ENCODE measurements around the gene CREB5.

The CREB5 gene

DNA sequence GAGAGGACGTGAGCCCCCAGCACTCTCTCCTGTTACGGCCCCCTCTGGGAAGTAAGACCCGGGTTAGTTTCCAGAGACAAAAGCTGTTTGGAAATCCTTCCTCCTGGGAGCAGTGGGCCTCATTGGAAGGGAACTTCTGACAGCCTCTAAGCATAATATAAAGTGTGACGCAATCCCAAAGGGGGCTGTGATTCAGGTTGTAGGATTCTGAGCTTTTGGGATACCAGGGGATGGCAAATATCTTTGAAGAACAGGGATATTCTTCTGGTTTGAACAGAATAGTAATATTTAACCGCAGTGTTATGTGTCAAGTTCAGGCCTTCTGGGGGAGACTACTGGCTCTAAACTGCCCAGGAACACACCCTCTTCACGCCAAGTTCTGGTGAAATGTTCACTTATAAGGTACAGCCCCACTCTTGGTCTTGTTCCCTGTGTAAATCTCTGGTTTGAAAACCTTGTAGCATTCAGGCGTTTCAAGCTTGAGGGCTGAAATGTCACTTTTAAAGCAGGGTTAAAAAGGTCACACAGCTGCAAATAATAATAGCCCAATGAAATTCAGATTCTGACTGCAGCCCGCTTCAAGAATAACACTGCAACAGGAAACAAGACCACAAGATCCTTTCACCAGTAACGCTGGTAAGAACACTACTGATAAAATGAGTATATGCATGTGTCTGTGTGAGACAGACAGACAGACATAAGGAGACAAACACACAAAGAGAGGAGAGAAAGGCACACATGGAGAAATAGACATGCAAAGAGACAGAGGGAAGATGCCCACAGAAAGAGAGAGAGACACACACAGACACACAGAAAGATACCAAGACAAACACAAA is 69.0 kb downstream of the CREB5 start:
- peak; percentile 66 for DNase-seq

DNA sequence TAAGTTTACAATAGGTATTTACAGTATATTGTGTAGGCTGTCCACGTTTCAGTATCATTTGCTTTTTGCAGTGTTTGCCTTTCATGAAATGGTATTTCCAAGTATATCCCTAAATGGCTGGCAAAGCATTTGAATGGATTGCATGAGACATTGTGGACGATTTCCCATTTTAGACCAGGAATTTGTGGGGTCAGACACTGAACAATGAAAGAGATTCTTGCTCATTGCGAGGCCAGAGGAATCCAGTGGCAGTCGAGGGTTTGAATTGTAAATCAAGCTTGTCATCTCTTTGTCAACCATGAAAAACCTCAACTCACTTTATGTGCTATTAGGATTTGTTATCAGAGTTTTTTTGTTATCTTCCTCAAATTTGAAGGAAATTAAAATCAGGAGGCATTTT is 70.8 kb downstream of the CREB5 start:
- DNase-seq = no peak

DNA sequence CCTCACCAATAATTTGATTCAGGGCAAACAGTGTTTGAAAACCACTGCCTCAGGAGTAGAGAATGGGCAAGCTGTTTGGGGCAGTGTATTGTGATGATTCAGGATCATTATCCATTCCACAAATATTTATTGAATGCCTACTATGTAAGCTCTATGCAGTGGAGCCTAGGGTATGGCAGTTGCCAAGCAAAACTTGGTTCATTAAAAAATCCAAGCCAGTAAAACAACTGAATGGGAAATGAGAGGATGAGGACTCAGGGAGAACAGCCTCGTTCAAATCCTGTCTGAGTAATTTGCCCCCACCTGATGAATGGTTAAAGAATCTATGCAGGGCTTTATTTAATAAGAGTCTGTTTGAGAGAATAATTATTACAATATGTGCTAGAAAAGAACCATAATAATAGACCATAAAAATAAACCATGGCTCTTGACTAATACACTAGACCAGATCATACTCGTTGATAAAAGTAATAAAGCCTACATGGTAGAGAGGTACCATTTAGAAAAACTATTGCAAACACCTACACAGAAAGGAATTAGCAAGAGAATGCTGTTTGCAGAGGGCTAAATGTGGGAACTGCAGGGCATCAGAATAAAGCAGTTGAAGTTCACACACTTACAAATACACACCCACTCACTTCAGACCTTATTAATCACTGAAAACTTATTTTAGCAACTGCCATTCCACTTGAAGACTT is 71.7 kb downstream of the CREB5 start:
- DNase-seq = no peak

DNA sequence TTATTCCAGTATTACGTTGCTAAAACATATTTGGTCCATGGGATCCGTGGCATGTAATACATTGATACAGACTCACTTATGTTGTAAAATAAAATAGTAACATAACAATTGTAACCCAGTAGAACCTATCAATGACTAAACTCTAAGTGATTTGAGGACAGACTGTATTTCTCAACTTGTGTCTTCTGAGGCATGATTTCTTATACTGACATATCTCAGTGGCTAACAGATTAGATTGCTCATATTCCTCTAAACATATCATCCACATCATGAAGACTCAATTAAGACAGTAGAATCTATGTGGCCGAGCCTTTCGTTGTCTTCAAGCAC is 72.3 kb downstream of the CREB5 start:
- no peak for DNase-seq

DNA sequence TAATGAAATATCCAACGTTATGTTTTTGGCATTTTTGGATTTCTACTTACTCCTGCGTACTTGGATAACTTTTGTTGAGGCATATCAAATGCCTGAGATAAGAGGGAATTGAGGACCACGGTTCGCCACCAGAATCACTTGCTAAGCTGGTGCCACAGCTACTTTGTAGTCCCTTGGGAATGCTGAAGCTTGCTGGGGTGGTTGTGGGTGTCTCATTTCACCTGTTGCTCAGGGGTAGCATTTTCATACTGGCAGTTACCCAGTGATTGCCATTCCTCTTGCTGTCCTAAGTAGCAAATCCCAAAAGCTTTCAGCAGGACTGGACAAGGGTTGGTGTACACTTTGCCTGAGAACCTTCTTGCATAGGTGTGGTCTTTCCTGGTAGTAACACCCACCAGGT is 75.2 kb downstream of the CREB5 start:
- DNase-seq = no peak

DNA sequence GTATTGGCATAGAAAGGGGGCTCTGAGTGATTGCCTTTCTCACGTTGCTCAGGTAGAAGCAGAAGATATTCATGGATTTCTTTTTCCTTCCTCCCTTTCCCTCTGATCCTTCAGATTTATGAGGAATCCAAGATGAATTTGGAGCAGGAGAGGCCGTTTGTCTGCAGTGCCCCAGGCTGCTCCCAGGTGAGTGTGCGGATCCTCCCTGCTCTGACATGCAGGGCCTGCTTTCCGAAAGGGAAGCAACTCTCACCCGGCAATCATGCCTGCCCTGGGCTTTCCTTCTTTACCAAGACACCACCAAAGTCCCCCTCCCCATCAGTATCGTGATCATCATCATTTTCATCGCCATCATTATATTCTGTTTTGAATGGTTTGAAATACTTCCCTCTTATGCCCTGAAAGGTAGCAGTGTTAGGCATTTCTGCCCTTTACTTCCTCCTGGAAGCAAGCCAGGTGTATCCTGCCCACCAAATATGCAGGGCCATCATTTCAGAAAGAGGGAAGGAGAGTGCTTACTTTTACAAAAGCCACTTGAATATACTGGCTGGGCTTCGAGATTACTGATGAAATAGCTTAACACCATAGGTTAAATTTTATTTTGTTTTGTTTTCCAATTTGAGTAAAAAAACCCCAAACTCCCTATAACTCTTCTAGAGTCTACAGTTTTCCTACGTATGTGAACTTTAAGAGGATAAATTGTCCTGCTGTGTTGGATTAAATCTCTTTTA is 75.9 kb downstream of the CREB5 start:
- DNase-seq = no peak

DNA sequence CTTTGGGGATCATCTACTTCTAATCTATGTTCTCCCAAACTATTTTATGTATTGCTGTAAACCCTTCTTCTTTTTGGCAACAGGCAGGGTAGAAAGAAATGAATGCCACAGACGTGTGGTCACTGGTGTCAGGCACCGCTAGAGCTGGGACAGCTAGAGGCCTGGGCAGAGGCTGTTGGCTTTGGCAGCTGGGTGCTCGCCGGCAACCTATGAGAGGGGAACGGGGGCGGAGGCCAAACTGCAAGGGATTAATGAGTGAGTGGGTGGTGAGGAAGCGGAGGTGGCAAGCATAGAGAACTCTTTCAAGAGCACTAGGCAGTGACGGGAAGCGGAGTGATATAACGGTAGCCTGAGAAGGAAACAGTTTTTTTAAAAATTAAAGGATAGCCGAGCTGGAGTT is 78.5 kb downstream of the CREB5 start:
- no peak for DNase-seq

DNA sequence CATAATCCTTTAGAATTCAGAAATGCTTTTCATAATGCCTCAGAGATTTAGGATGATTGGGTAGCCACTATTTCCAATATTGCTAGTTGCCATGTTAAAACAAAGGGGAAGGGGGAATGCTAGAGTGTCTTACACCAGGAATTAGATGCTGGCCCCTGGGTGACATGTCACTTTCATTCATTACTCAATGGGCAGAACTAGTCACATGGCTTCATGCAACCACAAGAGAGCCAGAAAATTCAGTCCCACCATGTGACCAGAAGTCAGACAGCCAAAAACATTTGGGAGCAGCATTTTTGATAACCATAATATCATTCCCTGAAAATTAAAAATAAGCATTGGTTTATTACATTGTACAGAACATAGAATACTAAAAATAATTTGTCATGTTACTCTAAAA is 81.2 kb downstream of the CREB5 start:
- no peak for DNase-seq

DNA sequence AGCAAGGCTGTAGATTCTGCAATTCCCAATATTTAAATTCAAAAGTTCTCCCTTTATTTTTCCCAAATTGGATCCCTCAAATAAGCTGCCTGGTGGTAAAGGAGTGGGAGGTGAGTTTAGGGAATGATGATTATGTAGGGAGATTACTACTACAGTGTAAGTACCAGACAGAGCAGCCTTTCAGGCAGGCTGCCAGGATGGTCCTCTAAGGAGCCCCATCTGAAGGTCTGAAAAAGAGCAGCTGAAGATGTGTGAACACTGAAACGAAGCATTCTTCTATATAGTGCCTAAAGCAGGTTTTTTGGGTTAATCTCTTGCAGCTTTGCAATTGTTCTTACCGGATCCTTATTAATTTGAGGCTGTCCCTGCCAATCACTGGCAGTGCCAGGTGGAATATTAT is 84.7 kb downstream of the CREB5 start:
- no peak for DNase-seq

DNA sequence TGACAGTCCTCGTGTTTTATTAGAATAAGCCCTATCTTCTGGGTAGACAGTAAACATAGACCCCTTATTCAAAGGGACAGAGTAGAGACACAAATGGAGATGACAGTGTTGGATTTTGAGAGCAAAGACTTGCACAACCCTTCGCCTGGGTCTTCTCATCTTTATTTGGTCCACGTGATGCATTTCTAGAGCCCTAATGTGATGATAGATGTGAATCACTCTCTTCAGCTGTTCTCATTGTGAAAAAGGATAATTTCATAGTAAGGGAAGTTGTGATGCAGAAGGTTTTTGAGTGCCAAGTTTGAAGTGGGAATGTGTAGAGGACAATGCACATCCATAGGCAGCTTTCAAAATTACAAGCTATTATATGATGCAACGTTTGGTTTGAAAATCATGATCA is 86.3 kb downstream of the CREB5 start:
- no peak for DNase-seq

DNA sequence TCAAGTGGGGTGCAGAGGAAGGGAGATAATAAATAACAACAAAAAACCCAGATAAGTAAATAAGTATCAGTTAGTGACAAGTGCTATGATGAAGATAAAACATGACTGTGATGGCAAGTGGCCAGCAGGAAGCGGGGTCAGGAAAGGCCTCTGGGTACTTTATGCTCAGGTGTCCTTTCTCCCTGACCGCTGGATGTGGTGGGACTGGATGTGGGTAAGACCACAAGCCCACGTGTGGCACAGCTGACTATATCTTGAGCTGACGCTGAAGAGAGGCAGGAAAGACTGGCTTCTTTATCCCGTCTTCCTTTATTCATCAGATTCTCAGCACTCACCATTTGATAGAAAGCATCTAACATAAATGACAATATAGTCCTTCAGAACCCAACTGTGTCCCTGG is 87.8 kb downstream of the CREB5 start:
- DNase-seq = no peak

DNA sequence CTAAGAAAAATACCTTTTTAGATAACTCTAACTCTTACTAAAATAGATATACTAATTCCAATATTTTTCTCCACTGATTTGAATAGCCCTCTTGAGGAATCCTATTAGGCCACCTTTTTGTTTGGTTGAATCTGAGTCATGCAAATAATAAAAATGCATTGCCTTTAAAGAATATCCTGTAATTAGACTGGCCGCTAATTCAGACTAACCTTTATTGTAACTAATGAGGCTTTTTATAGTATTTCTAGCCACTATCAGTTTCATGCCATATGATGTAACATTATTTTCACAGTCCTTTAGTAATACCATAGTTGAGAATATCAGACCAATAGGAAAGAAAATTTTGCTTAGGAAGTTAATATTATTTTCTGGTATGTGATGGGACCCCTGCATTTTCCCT is 90.1 kb downstream of the CREB5 start:
- DNase-seq = no peak

DNA sequence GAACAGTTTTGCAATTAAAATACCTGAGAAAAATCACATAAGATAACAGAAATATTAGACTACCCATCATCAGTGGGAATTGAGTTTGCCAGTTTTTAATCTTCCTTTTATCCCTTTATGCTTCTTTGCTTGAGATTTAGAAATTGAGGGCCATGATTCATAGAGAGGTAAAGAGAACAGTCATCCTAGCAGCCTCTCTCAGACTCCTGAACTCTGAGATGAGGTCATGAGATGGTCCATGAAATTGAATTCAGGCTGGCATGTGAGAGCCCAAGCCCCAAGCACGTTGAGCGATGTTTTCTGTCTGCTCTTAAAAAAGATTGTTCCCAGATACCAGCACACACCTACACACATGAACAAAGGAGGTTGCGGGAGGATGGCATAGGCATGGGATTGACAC is 91.1 kb downstream of the CREB5 start:
- no peak for DNase-seq

DNA sequence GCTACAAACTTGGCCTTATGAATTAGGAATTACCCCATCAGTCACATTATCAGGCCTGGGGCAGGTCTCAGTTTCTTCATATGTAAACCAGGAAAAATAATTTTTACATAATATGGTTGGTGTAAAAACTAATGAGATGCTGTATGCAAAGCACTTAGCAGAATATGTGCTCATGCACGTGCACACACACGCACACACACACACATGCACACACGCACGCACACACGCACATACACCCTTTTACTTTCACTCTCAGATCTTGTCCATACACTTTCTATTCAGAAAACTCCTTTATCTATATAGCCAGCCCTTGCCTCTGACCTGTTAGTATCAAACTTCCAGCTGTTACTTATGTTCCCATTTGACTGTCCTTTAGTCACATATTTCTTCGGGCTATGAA is 92.7 kb downstream of the CREB5 start:
- DNase-seq = no peak

DNA sequence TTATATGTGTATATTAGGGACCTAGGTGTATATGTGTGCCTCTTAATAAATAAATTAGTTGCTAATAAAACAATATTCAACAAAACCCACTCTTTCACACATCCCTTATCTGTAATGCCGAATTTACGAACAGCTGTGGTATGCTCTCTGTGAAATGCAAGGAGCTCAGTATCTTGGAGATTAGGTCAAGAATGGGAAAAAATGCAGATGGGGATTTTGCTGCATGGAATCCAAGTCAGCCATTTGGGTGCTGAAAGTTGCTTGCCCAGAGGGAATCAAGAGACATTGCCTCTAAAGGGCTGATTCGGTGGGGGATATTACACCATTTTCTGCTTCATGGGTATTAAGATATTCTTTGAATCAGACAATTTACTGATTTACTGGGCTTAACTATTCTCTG is 93.5 kb downstream of the CREB5 start:
- DNase-seq = no peak

DNA sequence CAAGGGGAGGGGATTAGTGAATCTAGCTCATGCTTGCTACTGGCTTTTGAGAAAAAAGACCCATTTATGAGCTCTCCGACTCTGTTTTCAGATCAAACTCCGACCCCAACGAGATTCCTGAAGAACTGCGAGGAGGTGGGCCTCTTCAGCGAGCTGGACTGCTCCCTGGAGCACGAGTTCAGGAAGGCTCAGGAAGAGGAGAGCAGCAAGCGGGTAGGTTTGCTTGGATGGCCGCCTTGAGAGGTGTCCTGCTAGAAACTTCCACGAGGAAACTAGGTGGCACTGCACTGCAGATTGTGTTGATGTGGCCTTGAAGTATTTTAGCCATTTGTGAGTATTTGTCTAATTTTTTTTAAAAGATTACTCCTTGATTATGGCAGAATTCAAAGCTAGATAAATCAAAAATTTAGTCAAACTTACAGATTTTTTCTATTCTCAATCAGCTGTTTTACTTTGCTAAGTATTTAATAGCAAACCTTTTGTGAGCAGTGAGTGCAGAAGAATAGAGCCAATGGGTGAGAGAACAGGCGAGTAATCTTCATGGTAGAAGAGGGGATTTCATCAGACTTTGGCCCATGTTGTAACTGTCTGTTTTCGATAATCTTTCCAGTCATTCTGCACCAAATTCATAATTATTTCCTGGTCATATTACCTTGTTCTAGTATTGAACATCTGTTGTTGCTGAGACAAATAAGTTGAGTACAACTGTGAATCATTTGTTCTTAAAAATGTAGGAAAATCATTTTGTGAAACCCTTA is 95.4 kb downstream of the CREB5 start:
- no peak for DNase-seq

DNA sequence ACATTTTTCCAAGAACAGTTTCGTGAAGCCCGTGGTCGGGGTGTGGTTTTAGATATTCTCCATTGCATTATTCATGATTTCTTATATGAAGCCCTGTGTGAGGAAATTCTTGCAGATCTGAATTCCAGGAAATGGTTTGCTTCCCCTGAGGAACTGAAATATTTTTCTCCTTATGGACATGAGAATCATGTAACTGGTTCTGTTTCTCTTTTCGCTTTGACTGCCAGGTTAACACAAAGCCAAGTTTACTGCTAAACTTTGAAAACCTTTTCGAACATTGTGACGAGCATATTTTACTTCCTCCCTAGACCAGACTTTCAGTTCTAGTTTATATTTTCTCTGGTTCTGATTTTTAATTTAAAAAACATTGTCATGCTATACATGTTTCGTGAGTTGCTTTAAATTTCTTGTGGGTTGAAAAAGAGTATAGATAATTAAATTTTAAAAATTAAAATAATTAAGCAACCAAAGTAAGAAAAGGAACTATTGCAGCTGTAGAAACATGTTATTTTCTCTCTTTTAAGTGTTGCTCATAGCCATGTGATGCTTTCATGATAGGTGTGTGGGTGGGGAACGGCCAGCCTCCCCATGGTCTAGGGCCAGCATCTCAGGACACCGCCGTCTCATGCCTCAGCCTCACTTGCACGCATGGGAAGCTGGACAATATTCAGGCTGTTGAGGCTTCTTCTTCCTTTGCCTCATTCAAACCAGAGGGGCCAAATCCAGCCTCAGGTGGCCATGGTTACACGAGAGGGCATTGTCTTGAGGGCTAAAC is 97.1 kb downstream of the CREB5 start:
- no peak for DNase-seq

DNA sequence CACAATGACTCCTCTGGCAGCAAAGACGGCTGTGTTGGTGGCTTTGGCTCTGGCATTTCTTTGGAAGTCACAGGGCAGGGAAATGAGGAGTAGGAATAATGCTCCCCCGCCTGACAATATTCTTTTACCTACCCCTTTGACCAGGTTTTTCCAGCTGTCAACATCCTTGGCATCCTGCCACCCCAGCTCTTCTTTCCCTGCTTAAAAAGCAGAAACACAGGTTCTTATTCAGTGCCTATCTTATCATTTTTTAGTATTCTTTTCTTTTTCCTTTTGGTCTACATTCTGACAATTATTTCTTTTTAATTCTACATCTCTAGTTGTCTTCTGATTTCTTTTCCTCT is 97.7 kb downstream of the CREB5 start:
- DNase-seq = no peak

DNA sequence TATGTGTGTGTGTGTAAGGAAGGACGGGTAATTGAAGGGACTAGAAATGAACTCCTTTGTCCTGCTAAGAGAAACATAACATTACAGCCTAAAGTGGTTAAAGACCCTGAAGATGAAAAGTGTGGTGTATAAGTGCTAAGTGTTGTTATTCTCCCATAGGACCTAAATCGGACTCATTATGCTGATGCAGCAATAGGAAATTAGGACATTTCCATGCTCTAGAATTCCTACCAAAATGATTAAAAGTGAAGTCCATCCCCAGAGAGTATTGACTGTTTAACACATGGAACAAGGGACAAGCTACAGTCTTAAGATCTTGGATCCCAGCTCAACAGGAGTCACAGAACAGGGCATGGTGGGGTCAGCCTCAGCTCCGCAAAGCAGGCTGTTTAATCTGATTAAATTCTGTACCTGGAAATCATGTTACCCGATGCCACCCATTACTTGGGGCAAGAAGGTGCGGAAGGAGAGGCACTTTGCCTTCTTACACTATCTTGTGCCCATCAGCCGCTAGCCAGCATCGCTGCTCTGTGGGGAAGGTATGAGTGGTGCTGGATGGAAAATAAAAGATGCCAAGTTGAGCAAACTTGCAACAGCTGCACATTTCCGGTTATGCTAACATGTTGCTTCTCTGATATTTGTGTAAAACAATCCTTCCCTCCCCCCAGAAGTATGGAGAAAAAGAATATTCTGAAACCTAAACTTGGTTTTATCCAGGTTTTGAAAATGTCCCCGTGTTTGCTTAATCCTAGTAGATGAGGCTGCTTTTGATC is 100.5 kb downstream of the CREB5 start:
- DNase-seq = no peak

DNA sequence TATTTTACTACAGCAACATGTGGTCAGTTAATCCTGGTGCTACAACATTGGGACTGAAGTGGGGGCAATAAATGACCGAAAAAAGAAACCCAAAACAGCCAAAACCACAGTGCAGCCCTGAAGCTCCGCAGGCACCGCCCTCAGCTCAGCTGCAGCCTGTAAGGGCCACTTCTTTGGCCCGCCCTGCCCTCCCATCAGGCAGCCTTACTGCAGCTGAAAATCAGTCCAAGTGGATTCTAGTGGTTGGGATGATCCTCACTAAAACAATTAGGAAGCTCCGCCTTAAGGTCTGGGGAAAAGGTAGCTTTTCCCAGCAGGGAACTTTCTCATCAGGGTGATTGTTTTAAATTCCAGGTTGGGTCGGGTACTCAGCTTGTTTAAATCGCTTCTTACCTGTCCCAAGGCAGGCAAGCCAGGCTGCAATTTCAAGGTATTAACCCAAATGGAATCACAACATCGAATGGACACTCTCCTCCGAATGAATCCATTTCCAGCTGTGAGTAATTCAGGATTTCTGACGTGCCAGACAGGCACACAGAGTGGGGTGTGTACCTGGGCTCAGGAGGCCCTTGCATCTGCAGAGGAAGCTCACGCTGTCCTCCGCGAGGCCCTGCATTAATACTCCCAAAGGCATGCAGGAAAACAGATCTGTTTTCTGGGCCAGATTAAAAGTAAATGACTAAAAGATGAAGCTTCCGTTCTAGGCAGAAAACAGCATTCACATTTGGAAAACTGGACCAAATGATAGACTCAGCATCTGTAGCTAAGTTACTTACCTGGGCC is 104.3 kb downstream of the CREB5 start:
- DNase-seq = no peak

DNA sequence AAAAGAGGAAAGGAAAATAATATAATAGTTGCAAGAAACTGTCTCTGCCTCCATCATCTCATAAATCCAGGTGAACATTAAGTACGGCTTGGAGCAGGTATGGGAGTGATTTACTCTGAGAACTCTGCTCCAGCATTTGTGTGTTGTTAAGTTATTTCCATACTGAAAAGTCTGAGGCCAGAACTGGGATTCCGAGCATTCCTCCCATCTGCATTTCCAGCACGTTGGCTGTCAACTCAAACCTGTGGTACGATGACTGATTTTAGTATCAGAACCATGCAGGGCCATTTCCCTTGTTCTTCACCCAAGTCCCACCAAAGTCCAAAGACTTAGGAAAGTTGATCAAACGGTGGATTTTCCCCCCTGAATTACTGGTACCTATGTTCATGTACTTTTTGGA is 104.9 kb downstream of the CREB5 start:
- no peak for DNase-seq

Measured in left hindlimb (tissue), 1 donor.